ENCODE measurements around the gene ARHGAP9.
"Not testable (repeated sequence)": the region's sequence is repeated elsewhere in the genome, so short reads cannot be mapped to it uniquely, and the experiment has no call there.

The ARHGAP9 gene

DNA sequence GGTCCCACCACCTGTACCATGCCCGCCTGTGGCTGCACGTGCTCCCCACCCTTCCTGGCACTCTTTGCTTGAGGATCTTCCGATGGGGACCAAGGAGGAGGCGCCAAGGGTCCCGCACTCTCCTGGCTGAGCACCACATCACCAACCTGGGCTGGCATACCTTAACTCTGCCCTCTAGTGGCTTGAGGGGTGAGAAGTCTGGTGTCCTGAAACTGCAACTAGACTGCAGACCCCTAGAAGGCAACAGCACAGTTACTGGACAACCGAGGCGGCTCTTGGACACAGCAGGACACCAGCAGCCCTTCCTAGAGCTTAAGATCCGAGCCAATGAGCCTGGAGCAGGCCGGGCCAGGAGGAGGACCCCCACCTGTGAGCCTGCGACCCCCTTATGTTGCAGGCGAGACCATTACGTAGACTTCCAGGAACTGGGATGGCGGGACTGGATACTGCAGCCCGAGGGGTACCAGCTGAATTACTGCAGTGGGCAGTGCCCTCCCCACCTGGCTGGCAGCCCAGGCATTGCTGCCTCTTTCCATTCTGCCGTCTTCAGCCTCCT is 23.4 kb downstream of the ARHGAP9 start:
- DNase-seq, result no peak

DNA sequence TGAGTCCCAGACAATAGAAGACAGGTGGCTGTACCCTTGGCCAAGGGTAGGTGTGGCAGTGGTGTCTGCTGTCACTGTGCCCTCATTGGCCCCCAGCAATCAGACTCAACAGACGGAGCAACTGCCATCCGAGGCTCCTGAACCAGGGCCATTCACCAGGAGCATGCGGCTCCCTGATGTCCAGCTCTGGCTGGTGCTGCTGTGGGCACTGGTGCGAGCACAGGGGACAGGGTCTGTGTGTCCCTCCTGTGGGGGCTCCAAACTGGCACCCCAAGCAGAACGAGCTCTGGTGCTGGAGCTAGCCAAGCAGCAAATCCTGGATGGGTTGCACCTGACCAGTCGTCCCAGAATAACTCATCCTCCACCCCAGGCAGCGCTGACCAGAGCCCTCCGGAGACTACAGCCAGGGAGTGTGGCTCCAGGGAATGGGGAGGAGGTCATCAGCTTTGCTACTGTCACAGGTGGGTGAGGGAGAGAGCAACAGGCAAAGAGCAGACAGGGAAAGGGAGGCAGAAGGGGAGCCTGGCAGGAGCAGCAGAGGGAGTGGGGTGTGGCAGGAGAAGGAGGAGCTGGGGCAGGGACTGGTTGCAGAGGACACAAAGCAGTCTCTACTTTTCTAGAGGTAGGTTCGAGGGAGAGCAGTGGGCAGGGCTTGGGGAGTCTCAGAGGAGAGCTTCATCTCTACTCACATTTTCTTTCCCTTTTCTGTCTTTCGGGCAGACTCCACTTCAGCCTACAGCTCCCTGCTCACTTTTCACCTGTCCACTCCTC is 24.1 kb downstream of the ARHGAP9 start:
- no peak for DNase-seq

GRCh38 chr12:57454566-57455373 is 24.9 kb downstream of the ARHGAP9 start, which contains the start of gene INHBE:
INHBE (plus strand) TSS chr12:57455307; CDS start chr12:57455537, 230 bp downstream.
- no peak for DNase-seq

DNA sequence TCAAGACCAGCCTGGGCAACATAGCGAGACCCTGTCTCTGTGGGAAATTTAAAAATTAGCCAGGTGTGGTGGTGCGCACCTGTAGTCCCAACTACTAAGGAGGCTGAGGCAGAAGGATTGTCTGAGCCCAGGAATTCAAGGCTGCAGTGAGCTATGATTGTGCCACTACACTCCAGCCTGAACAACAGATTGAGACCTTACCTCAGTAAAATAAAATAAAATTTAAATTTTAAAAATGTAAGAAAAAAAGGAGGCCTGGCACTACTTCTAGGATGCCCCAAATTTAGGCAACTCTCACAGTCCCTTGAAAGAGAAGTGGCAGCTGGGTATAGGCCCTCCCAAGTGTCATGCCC is 25.5 kb downstream of the ARHGAP9 start:
- no peak for DNase-seq

GRCh38 chr12:57452937-57453509 is 26.6 kb downstream of the ARHGAP9 start:
- DNase-seq, result peak; percentile 62

GRCh38 chr12:57452181-57452936 is 27.3 kb downstream of the ARHGAP9 start:
- DNase-seq, result no peak

DNA sequence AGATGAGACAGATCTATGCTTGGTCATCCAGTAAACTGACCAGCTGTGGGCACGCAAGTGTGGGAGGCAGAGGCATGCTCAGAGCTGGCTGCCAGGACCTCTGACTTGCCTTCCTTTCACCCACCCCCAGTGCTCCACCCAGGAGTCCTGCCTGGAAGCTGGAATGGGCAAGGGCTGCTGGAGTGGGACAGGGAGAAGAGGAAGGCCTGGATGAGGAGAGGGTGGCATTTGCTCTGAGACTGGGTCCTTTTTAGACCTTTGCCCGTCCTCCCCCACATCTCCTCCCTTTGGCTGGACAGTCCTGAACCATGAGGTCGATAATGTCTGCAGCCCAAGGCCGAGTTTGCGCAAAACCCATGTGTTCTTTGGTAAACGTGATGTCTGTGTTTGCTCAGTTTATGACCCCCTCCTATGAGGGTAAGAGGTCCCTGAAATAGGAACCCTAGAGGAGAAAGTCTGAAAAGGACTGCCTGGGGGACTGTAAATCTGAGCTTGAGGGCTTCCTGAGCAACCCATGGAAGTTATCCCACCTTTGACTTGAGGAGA is 28.4 kb downstream of the ARHGAP9 start:
- DNase-seq, result no peak

- DNase-seq, result no peak
Measured at GRCh38 chr12:57450057-57450456, 29.6 kb downstream of the ARHGAP9 start.

DNA sequence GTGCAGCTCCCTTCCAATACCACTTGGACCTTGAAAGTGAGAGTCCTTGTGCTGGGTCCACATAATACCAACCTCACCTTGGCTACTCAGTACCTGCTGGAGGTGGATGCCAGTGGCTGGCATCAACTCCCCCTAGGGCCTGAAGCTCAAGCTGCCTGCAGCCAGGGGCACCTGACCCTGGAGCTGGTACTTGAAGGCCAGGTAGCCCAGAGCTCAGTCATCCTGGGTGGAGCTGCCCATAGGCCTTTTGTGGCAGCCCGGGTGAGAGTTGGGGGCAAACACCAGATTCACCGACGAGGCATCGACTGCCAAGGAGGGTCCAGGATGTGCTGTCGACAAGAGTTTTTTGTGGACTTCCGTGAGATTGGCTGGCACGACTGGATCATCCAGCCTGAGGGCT is 30.3 kb downstream of the ARHGAP9 start:
- DNase-seq, result no peak

GRCh38 chr12:57448669-57449068 is 31.0 kb downstream of the ARHGAP9 start:
- no peak for DNase-seq

DNA sequence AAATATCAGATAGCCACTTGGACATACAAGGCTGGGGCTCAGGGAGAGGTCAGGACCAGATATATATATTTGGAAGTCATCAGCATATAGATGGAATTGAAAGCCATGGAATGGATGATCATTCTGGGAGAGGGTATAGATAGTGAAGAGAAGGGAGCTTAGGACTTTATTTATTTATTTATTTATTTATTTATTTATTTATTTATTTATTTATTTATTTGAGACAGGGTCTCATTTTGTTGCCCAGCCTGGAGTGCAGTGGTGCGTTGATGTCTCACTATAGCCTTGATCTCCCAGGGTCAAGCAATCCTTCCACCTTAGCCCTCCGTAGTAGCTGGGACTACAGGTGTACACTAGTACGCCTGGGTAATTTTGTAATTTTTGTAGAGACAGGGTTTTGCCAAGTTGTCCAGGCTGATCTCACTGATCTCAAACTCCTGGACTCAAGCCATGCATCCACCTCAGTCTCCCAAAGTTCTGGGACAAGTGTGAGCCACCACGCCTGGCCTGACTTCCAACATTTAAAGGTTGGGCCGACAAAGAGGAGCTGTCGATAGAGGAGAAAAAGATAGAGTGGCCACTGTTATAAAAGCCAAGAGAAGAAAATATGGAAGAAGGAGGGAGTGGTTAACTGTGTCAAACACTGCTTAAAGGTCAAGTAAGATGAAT is 33.2 kb downstream of the ARHGAP9 start:
- DNase-seq, result no peak

DNA sequence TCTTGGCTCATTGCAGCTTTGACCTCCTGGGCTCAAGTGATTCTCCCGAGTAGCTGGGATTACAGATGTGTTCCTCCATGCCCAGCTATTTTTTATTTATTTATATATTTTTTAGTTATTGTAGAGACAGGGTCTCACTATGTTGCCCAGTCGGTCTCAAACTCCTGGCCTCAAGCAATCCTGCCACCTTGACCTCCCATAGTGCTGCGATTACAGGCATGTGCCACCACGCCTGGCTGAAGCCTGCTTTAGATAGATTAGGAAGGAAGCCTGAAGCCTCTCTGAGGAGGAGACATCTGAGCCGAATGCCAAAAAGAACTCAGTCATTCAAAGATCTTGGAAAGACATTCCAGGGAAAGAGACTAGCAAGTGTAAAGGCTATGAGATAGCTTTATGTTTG is 34.9 kb downstream of the ARHGAP9 start:
- no peak for DNase-seq

DNA sequence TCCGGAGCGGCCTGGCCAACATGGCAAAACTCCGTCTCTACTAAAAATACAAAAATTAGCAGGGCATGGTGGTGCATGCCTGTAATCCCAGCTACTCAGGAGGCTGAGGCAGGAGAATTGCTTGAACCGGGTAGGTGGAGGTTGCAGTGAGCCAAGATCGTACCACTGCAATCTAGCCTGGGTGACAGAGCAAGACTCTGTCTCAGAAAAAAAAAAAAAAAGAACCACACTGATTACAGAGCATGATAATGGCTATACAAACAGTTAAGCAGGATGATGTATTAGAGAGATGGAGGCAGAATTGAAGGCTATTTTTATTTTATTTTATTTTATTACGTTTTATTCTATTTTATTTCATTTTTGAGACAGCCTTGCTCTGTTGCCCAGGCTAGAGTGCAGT is 35.3 kb downstream of the ARHGAP9 start:
- DNase-seq, result not testable (repeated sequence)

GRCh38 chr12:57441846-57442427 is 37.7 kb downstream of the ARHGAP9 start:
- DNase-seq, result no peak

DNA sequence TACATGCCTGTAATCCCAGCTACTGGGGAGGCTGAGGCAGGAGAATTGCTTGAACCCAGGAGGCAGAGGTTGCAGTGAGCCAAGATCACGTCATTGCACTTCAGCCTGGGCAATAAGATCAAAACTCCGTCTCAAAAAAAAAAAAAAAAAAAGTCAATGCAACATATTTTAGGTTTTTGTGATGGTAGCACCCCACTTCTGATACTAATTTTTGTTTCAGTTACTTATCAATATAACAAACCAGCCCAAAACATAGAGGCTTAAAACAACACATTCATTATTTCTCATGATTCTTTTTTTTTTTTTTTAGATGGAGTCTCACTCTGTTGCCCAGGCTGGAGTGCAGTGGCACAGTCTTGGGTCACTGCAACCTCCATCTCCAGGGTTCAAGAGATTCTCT is 38.3 kb downstream of the ARHGAP9 start:
- DNase-seq, result not testable (repeated sequence)

GRCh38 chr12:57439762-57440266 is 39.9 kb downstream of the ARHGAP9 start:
- no peak for DNase-seq

DNA sequence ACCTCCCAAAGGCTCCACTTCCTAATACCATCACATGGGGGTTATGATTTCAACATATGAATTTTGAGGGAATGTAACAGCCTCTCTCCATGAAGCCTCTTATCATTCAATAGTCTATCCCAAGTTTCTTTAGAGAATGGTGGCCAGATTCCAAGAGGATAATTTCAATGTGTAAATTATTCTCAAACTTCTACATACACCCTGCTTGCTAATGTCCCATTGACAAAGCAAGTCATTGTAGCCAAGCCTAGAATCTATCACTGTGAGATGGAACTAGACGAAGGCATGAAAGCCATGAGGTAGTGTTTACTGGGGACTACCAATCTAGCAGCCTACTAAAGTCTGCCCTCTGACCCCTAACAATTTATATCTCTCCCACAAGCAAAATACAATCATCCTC is 41.3 kb downstream of the ARHGAP9 start:
- DNase-seq, result no peak

GRCh38 chr12:57435293-57435692 is 44.4 kb downstream of the ARHGAP9 start:
- no peak for DNase-seq

- DNase-seq, result no peak
Measured at GRCh38 chr12:57434517-57435223, 45.0 kb downstream of the ARHGAP9 start, which contains the start of gene INHBC. INHBC (plus strand) TSS chr12:57434784; CDS start chr12:57434887, 103 bp downstream.

- no peak for DNase-seq
Measured at GRCh38 chr12:57433370-57433769, 46.3 kb downstream of the ARHGAP9 start.
